Calu3 (cell line): Measurements from ENCODE around the gene TCOF1. TPM values are rescaled to one million over a fixed set of nuclear protein-coding genes. Genes with fewer than 3 reads are reported as not detected.

ENCODE experiments used
- BruUV-seq: library from RNA; stranded (reverse); fragments of 400-500 nt; replicated peaks from 2 replicates; lab custom pipeline; 2021; lab: Mats Ljungman, UMichigan
- CTCF ChIA-PET: fragments of 300-600 bp; sonication (Branson Sonifier 250); formaldehyde crosslinking; loops from one replicate; lab custom pipeline; 2022; ENCODE audit warnings: antibody characterized with exemption; lab: Charles Lee
- DNase-seq: peaks from one replicate; pipeline ENCODE4 v3.0.0; 2022
- H3K27ac Mint-ChIP-seq: one replicate; pipeline ENCODE4 v1.8.0; 2022; ENCODE audit warnings: mixed read lengths; ENCODE audit not compliant: unreplicated experiment
- H3K27me3 Mint-ChIP-seq: one replicate; pipeline ENCODE4 v1.8.0; 2022; ENCODE audit warnings: mixed read lengths; ENCODE audit not compliant: unreplicated experiment
- H3K36me3 Mint-ChIP-seq: one replicate; pipeline ENCODE4 v1.8.0; 2022; ENCODE audit warnings: mild to moderate bottlenecking, moderate library complexity, mixed read lengths; ENCODE audit not compliant: insufficient read depth, unreplicated experiment
- H3K4me1 Mint-ChIP-seq: one replicate; pipeline ENCODE4 v1.8.0; 2022; ENCODE audit warnings: mild to moderate bottlenecking, low read depth, mixed read lengths; ENCODE audit not compliant: unreplicated experiment
- H3K4me3 Mint-ChIP-seq: one replicate; pipeline ENCODE4 v1.8.0; 2022; ENCODE audit warnings: mild to moderate bottlenecking, low read depth, moderate library complexity, mixed read lengths; ENCODE audit not compliant: unreplicated experiment
- H3K9me3 Mint-ChIP-seq: one replicate; pipeline ENCODE4 v1.8.0; 2022; ENCODE audit warnings: low read depth, mixed read lengths; ENCODE audit not compliant: unreplicated experiment
- CTCF ChIP-seq: fragments of 200-600 bp; IDR thresholded peaks from one replicate; pipeline ENCODE4 v1.8.0; 2022; ENCODE audit warnings: antibody characterized with exemption; ENCODE audit not compliant: unreplicated experiment
- intact Hi-C: fragments of 100-400 bp; cut with micrococcal nuclease; formaldehyde crosslinking; loops from one replicate; pipeline ENCODE4 v1.10.0; 2022; ENCODE audit not compliant: unreplicated experiment
- total RNA-seq: library from RNA; stranded (reverse); gene quantifications from 2 replicates; pipeline ENCODE4 v1.2.3, GENCODE V29; 2022

Gene TCOF1
- total RNA-seq, 1 experiment from 2014 or later: 106 TPM

GRCh38 chr5:150404941-150405816, 47.7 kb downstream of the TCOF1 start:
- intact Hi-C loops: no loop called here

GRCh38 chr5:150406103-150406722, 48.7 kb downstream of the TCOF1 start:
- H3K27me3 Mint-ChIP-seq: no peaks in the 10 kb centered on the region
- no peaks in the 10 kb centered on the region for H3K9me3 Mint-ChIP-seq
- CTCF ChIA-PET: no interaction called here
- peaks cover 15% of the 10 kb centered on the region for H3K4me1 Mint-ChIP-seq
- intact Hi-C loops: no loop called here
- no peak for TF ChIP-seq CTCF
- BruUV-seq: no TSS peak
- H3K27ac Mint-ChIP-seq: peak overlapping the region; percentile 31
- no peak for DNase-seq
- no peak overlapping the region for H3K4me3 Mint-ChIP-seq
- peaks cover 74% of the 10 kb centered on the region for H3K36me3 Mint-ChIP-seq

More at GRCh38 chr5:150404941-150405816, 47.7 kb downstream of the TCOF1 start:
- Mint-ChIP-seq H3K36me3 (peaks cover 73% of the 10 kb centered on the region), H3K9me3 (no peaks in the 10 kb centered on the region), H3K4me3 (no peak overlapping the region), H3K27me3 (no peaks in the 10 kb centered on the region), H3K27ac (no peak overlapping the region), H3K4me1 (peaks cover 5% of the 10 kb centered on the region)
- no peak for DNase-seq
- TF ChIP-seq CTCF: no peak
- CTCF ChIA-PET: interaction anchor here (0.6 kb wide), 1 partner anchor 688 kb away, joined by 5 read pairs; no protein-coding TSS in a partner anchor
- no TSS peak for BruUV-seq

GRCh38 chr5:150406723-150407095, 49.2 kb downstream of the TCOF1 start:
- Mint-ChIP-seq H3K36me3 (peaks cover 74% of the 10 kb centered on the region), H3K4me3 (no peak overlapping the region), H3K9me3 (no peaks in the 10 kb centered on the region), H3K27me3 (no peaks in the 10 kb centered on the region), H3K4me1 (peaks cover 20% of the 10 kb centered on the region), H3K27ac (peak overlapping the region; percentile 31)
- intact Hi-C loops: no loop called here
- CTCF ChIA-PET: no interaction called here
- no peak for TF ChIP-seq CTCF
- BruUV-seq: no TSS peak
- DNase-seq: no peak

- TF ChIP-seq CTCF: no peak
- Mint-ChIP-seq H3K9me3 (no peaks in the 10 kb centered on the region), H3K4me1 (peaks cover 24% of the 10 kb centered on the region), H3K27me3 (no peaks in the 10 kb centered on the region), H3K36me3 (peaks cover 77% of the 10 kb centered on the region), H3K4me3 (no peak overlapping the region), H3K27ac (peak overlapping the region; percentile 31)
- CTCF ChIA-PET: no interaction called here
- intact Hi-C loops: no loop called here
- BruUV-seq: no TSS peak
- no peak for DNase-seq
Observed at GRCh38 chr5:150407096-150407720, 49.7 kb downstream of the TCOF1 start.
